SKM-1 treated with dmso at 0.1 percent for 144 hours (cell line): ENCODE measurements around the gene NXPE4.
"Not testable (repeated sequence)": the region's sequence is repeated elsewhere in the genome, so short reads cannot be mapped to it uniquely, and the experiment has no call there.

Source experiments
- DNase-seq: peaks from one replicate; lab custom pipeline; 2025; ENCODE audit not compliant: unreplicated experiment; lab: John Stamatoyannopoulos, UW

The NXPE4 gene

GRCh38 chr11:114595571-114595970 lies at the start of gene NXPE4:
NXPE4 (minus strand) TSS chr11:114595786; CDS start chr11:114594759, 1,027 bp downstream.
- no peak for DNase-seq

- not testable (repeated sequence) for DNase-seq
Measured at GRCh38 chr11:114639440-114639839, 43.9 kb upstream of the NXPE4 start.

- not testable (repeated sequence) for DNase-seq
Measured at GRCh38 chr11:114631445-114631965, 35.9 kb upstream of the NXPE4 start.

- no peak for DNase-seq
Measured at GRCh38 chr11:114625294-114625693, 29.7 kb upstream of the NXPE4 start.

- no peak for DNase-seq
Measured at GRCh38 chr11:114624455-114625207, 29.0 kb upstream of the NXPE4 start.

GRCh38 chr11:114623720-114624119 lies 28.1 kb upstream of the NXPE4 start:
- no peak for DNase-seq

GRCh38 chr11:114622858-114623257 lies 27.3 kb upstream of the NXPE4 start:
- DNase-seq, result no peak

GRCh38 chr11:114621950-114622809 lies 26.6 kb upstream of the NXPE4 start:
- DNase-seq, result no peak

GRCh38 chr11:114621072-114621471 lies 25.5 kb upstream of the NXPE4 start:
- no peak for DNase-seq

GRCh38 chr11:114619659-114620173 lies 24.1 kb upstream of the NXPE4 start:
- no peak for DNase-seq

GRCh38 chr11:114618139-114618538 lies 22.6 kb upstream of the NXPE4 start:
- DNase-seq, result no peak

- DNase-seq, result no peak
Measured at GRCh38 chr11:114617157-114618124, 21.9 kb upstream of the NXPE4 start.

- no peak for DNase-seq
Measured at GRCh38 chr11:114616516-114616915, 20.9 kb upstream of the NXPE4 start.

GRCh38 chr11:114615448-114616361 lies 20.1 kb upstream of the NXPE4 start:
- no peak for DNase-seq

GRCh38 chr11:114614127-114614720 lies 18.6 kb upstream of the NXPE4 start:
- DNase-seq, result no peak

GRCh38 chr11:114613094-114613493 lies 17.5 kb upstream of the NXPE4 start:
- DNase-seq, result not testable (repeated sequence)

- DNase-seq, result no peak
Measured at GRCh38 chr11:114612686-114613085, 17.1 kb upstream of the NXPE4 start.

- DNase-seq, result not testable (repeated sequence)
Measured at GRCh38 chr11:114612199-114612598, 16.6 kb upstream of the NXPE4 start.
